Loucy (cell line): Measurements from ENCODE around the gene PNMA8B.
"Not testable (repeated sequence)": the region's sequence is repeated elsewhere in the genome, so short reads cannot be mapped to it uniquely, and the experiment has no call there.

Source experiments
- H2AFZ ChIP-seq: fragments of 200-600 bp; sonication (generic); 2 replicates; pipeline ENCODE4 v1.6.0; 2016; ENCODE audit warnings: antibody characterized with exemption, mild to moderate bottlenecking, low read length, moderate library complexity
- H3F3A ChIP-seq: fragments of 200-600 bp; 2 replicates; pipeline ENCODE4 v1.6.0; 2016; ENCODE audit warnings: antibody characterized with exemption, low read depth, mild to moderate bottlenecking
- H3K27me3 ChIP-seq: fragments of 200-600 bp; sonication (generic); 2 replicates; pipeline ENCODE4 v1.6.1; 2014; ENCODE audit warnings: low read length, mild to moderate bottlenecking; ENCODE audit not compliant: insufficient read depth, poor library complexity, severe bottlenecking
- H3K36me3 ChIP-seq: fragments of 200-600 bp; sonication (generic); 2 replicates; pipeline ENCODE4 v1.6.1; 2016; ENCODE audit warnings: low read length; ENCODE audit not compliant: insufficient read depth
- H3K4me1 ChIP-seq: fragments of 200-600 bp; sonication (generic); 2 replicates; pipeline ENCODE4 v1.5.1; 2014; ENCODE audit warnings: low read length, mild to moderate bottlenecking; ENCODE audit not compliant: insufficient read depth, poor library complexity, severe bottlenecking
- H3K4me2 ChIP-seq: fragments of 200-600 bp; sonication (generic); 2 replicates; pipeline ENCODE4 v1.6.0; 2014; ENCODE audit warnings: antibody characterized with exemption, low read length, low read depth, mild to moderate bottlenecking; ENCODE audit not compliant: poor library complexity, severe bottlenecking
- H3K4me3 ChIP-seq: fragments of 200-600 bp; sonication (generic); 2 replicates; pipeline ENCODE4 v1.5.1; 2014; ENCODE audit warnings: low read length, mild to moderate bottlenecking, mixed read lengths; ENCODE audit not compliant: poor library complexity, severe bottlenecking
- H3K79me2 ChIP-seq: fragments of 200-600 bp; sonication (generic); 2 replicates; pipeline ENCODE4 v1.6.1; 2014; ENCODE audit warnings: low read length; ENCODE audit not compliant: insufficient read depth
- H3K9ac ChIP-seq: fragments of 200-600 bp; sonication (generic); 2 replicates; pipeline ENCODE4 v1.6.0; 2014; ENCODE audit warnings: mild to moderate bottlenecking, low read depth, low read length, moderate library complexity; ENCODE audit not compliant: poor library complexity, severe bottlenecking
- H3K9me2 ChIP-seq: fragments of 200-600 bp; sonication (generic); replicated peaks from 2 replicates; pipeline ENCODE4 v1.6.1; 2016; ENCODE audit warnings: low read depth, low read length, mixed read lengths
- H3K9me3 ChIP-seq: fragments of 200-600 bp; sonication (generic); 2 replicates; pipeline ENCODE4 v1.6.1; 2014; ENCODE audit warnings: mild to moderate bottlenecking, antibody characterized with exemption, low read length, low read depth; ENCODE audit not compliant: insufficient read depth
- H4K20me1 ChIP-seq: fragments of 200-600 bp; sonication (generic); 2 replicates; pipeline ENCODE4 v1.6.0; 2014; ENCODE audit warnings: antibody characterized with exemption, low read length, mild to moderate bottlenecking; ENCODE audit not compliant: insufficient read depth, poor library complexity, severe bottlenecking
- CTCF ChIP-seq: fragments of 200-600 bp; sonication (generic); conservative IDR thresholded peaks from 2 replicates; pipeline ENCODE4 v1.5.1; 2014; ENCODE audit warnings: mild to moderate bottlenecking, antibody characterized with exemption, low read length
- EZH2phosphoT487 ChIP-seq: fragments of 200-600 bp; IDR thresholded peaks from 2 replicates; pipeline ENCODE4 v1.6.1; 2018; ENCODE audit warnings: antibody characterized with exemption, mild to moderate bottlenecking, moderate library complexity, borderline replicate concordance

The PNMA8B gene

GRCh38 chr19:46497773-46498172 is 2.1 kb upstream of the PNMA8B start:
- Histone ChIP-seq H2AFZ (no peak overlapping the region), H3K9me3 (no peaks in the 10 kb centered on the region), H3K9ac (no peak overlapping the region), H3K4me1 (no peaks in the 10 kb centered on the region), H3K27me3 (no peaks in the 10 kb centered on the region), H3K79me2 (no peaks in the 10 kb centered on the region), H3K9me2 (no peaks in the 10 kb centered on the region), H3K4me2 (no peak overlapping the region), H3K4me3 (no peak overlapping the region), H3K36me3 (no peaks in the 10 kb centered on the region), H3F3A (no peaks in the 10 kb centered on the region), H4K20me1 (no peaks in the 10 kb centered on the region)
- TF ChIP-seq EZH2phosphoT487, result no peak
- TF ChIP-seq CTCF, result no peak

GRCh38 chr19:46496886-46497285 is 1.2 kb upstream of the PNMA8B start:
- H3K27me3 ChIP-seq, H2AFZ ChIP-seq, H3F3A ChIP-seq, H3K9ac ChIP-seq, H3K4me1 ChIP-seq, H3K9me3 ChIP-seq, H3K79me2 ChIP-seq, H3K36me3 ChIP-seq, H4K20me1 ChIP-seq, H3K9me2 ChIP-seq, H3K4me3 ChIP-seq, H3K4me2 ChIP-seq: not testable (repeated sequence)

GRCh38 chr19:46496304-46496703 is 637 bp upstream of the PNMA8B start:
- no peaks in the 10 kb centered on the region for H3K27me3 ChIP-seq
- no peak overlapping the region for H2AFZ ChIP-seq
- no peak overlapping the region for H3K4me2 ChIP-seq
- no peaks in the 10 kb centered on the region for H3K9me2 ChIP-seq
- H3K4me3 ChIP-seq, result no peak overlapping the region
- H3F3A ChIP-seq, result no peaks in the 10 kb centered on the region
- no peaks in the 10 kb centered on the region for H3K9me3 ChIP-seq
- H3K36me3 ChIP-seq, result no peaks in the 10 kb centered on the region
- no peak overlapping the region for H3K9ac ChIP-seq
- TF ChIP-seq EZH2phosphoT487, result no peak
- TF ChIP-seq CTCF, result no peak
- H3K79me2 ChIP-seq, result no peaks in the 10 kb centered on the region
- H3K4me1 ChIP-seq, result no peaks in the 10 kb centered on the region
- H4K20me1 ChIP-seq, result no peaks in the 10 kb centered on the region

GRCh38 chr19:46494941-46495785 is 504 bp downstream of the PNMA8B start:
- H3K9me3 ChIP-seq, result no peaks in the 10 kb centered on the region
- H4K20me1 ChIP-seq, result no peaks in the 10 kb centered on the region
- no peaks in the 10 kb centered on the region for H3F3A ChIP-seq
- H3K9ac ChIP-seq, result no peak overlapping the region
- no peak overlapping the region for H3K4me3 ChIP-seq
- H3K27me3 ChIP-seq, result no peaks in the 10 kb centered on the region
- no peak overlapping the region for H2AFZ ChIP-seq
- H3K4me1 ChIP-seq, result no peaks in the 10 kb centered on the region
- no peaks in the 10 kb centered on the region for H3K79me2 ChIP-seq
- no peaks in the 10 kb centered on the region for H3K9me2 ChIP-seq
- TF ChIP-seq EZH2phosphoT487 (no peak), CTCF (no peak)
- no peak overlapping the region for H3K4me2 ChIP-seq
- H3K36me3 ChIP-seq, result no peaks in the 10 kb centered on the region
